Measurements from ENCODE around the gene NR3C2.

The NR3C2 gene

GRCh38 chr4:148077581-148077980 is 364.6 kb downstream of the NR3C2 start:
- no peak for DNase-seq (ENCODE audit: low read depth)

GRCh38 chr4:148076964-148077363 is 365.2 kb downstream of the NR3C2 start:
- DNase-seq (ENCODE audit: low read depth): no peak

DNA sequence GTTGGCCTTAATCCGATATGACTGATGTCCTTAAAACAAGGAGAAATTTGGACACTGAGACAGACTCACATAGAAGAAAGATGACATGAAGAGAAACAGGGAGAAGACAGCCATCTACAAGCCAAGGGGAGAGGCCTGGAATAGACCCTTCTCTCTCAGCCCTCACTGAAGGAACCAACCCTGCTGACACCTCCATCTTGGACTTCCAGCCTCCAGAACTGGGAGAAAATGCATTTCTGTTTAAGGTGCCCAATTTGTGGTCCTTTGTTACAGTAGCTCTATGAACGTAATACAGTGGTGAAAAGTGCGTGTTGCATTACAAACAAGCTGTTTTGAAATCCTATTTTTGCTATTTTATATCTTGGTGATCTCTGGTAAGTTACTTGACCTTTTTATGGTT is 366.8 kb downstream of the NR3C2 start:
- DNase-seq (ENCODE audit: low read depth): no peak

GRCh38 chr4:148074462-148074861 is 367.8 kb downstream of the NR3C2 start:
- DNase-seq (ENCODE audit: low read depth): no peak

DNA sequence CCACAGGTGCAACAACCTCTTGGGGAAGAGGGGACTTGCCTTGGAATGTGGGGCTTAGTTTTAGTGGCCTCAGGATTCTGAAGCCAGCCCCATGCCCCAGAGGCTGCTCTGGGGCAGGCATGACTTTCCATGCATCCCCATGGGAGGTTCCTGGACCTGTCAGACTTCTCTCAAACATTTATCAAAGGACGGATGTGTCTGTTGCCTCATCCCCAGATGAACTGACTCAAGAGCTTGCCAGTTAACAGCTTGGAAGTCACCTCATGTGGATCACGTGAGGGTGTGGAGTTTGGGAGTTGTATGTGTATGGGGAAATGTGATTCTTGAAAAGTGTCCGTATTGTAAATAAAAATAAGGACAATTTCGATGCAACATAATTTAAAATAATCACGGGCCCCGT is 368.9 kb downstream of the NR3C2 start:
- no peak for DNase-seq (ENCODE audit: low read depth)

GRCh38 chr4:148072789-148073188 is 369.4 kb downstream of the NR3C2 start:
- DNase-seq (ENCODE audit: low read depth): no peak

DNA sequence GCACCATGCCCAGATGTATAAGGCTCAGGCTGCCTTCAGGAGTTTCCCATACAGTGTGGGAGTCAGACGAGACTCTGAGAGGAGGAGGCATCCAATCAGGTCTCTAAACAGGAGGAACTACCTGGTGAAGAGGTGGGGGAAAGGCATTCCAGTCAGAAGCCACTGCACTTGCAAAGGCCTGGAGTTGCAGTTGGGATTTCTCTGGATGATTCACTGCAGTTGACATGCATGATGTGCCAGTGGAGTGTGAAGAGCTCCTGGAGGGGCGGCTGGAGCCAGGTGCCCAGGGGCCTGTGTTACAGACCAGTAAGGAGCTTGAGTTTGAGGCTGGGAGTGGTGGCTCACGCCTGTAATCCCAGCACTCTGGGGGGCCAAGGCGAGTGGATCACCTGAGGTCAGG is 371.2 kb downstream of the NR3C2 start:
- DNase-seq (ENCODE audit: low read depth): no peak

GRCh38 chr4:148069895-148070178 is 372.4 kb downstream of the NR3C2 start:
- no peak for DNase-seq (ENCODE audit: low read depth)

DNA sequence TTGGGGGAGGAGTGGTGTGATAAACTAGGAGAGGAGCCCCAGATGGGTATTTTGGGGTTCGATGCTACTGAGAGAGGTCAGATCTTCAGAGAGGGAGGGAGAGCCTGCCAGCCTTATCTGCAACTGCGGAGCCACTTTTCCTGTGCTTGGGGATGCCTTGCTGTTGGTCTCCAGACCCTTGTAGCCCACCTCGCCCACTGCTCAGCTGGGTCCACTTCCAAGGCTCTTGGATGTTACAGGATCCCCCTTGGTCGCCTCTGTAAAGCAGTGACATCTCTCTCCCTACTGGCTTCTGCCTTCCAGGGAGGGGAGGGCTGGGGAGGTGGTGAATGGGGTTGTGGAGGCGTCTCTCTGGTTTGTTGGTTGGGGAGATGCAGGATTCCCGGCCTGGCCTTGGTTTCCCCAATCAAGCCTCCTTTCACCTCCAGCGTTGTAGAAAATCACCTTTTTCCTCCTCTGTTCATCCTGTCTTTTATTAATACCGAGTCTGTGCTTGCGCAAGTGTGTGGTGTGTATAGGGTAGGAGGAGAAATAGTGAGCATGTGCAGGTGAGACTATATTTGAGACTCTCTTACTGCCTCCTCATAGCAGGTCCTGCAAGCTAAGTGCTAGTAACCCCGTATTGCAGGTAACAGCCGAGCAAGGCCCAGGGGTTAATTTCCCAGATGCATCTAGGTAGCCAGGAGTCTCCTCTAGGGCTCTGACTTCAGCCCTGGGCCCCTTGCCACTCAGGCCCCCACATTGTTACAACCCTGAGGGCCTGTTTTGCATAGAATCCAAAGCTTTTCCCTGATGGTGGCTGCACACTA is 372.9 kb downstream of the NR3C2 start:
- DNase-seq (ENCODE audit: low read depth): no peak

DNA sequence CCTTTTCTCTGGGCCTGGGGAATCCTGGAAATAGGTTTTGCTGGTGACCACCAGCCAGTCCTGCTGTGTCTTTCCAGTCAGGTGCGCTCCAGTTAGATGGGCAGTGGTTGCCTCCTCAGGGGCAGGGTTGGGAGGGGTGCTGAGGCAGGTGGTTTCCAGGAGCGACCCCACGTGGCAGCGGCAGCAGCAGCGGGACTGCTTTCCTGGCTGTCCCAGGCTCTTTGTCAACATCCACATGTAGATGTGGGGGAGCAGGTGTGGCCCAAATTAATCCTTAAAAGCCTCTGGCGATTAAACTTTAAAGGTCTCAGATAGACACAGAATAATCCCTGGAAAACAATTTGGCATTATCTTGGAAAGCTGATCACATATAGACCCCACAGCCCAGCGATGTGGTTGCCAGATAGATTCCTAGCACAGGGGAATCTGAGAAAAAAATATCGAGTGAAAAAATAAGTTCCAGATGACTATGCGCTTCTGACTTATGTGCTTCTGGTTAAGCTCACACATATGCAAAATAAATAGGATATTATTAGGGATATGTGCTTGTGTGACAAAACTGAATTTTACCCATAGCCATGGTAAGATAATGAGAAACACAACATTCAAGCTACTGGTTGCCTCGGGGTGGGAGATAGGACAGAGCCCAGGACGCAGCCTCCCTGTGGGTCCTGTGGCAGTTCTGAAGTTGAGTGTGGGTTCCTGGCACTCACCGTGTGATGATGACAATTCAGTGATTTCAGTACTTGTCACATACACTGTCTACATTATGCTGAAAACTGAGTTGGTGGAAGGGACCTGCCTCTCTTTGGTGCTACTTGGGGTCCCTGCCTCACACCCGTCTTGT is 373.9 kb downstream of the NR3C2 start:
- no peak for DNase-seq (ENCODE audit: low read depth)

DNA sequence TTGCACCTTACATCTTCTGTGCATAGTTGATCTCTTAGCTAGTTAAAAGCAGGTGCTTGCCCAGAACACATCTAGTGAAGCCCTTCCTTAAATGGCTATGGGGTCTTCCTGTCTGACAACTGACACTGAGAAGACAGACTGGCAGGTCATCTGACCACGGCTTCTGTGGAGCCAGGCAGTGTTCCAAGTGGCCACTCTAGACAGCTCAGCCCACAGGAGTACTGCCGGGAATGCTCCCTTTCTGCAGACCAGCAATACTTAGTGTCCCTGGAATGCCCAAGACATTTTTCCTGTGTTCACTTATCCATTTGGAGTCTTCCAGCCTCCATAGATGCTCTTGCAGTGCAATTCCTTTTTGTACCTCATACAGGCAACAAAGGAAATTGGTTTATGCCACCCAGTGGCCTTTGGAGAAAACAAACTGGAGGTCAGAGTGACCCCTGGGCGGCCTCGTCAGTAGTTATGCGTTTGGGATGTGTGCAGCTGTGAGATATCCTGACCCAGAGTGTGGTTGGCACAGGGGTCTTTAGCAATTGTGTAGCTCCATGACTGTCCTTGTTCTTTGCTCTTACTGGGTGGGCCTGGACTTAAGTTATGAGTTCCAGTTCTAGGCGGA is 374.8 kb downstream of the NR3C2 start:
- DNase-seq (ENCODE audit: low read depth): no peak

DNA sequence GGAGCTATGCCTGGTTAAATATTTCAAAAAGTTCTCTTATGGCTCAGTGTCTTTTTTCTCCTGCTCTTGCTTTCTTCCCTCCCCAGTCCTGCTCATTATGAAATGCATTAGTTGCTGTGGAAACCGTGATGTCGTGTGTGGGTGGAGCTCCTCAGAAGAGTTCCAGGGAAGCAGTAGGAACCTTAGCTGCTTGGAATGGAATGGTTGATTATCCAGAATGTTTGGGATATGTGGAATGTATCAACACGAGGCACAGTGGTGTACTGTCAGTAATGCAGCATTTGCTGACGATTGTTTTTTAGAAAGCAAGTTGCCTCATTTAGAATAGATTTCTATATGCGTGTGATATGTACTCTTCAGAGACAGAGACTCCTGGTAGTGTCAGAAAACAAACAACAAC is 377.1 kb downstream of the NR3C2 start:
- peak; percentile 86 for DNase-seq (ENCODE audit: low read depth)

DNA sequence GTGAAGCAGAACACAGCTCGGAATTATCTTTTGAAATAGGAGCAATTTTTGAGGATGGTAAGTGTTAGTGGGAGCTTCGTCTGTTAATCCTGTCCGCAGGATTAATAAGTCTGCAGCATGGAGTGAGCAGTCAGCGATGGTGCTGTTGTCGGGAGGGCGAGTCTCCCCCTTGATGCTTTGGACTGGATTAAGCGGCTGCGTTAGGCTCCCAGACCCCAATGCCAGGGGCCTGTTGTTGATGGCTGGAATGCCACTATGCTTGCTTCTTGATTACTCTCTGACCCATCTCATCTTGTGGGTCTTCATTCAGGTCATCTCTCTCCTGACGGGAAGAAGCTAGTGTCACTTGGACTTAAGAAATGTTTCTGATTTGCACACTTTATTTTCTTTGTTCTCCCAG is 377.8 kb downstream of the NR3C2 start:
- DNase-seq (ENCODE audit: low read depth): no peak

GRCh38 chr4:148062301-148062950 is 379.8 kb downstream of the NR3C2 start:
- DNase-seq (ENCODE audit: low read depth): no peak

DNA sequence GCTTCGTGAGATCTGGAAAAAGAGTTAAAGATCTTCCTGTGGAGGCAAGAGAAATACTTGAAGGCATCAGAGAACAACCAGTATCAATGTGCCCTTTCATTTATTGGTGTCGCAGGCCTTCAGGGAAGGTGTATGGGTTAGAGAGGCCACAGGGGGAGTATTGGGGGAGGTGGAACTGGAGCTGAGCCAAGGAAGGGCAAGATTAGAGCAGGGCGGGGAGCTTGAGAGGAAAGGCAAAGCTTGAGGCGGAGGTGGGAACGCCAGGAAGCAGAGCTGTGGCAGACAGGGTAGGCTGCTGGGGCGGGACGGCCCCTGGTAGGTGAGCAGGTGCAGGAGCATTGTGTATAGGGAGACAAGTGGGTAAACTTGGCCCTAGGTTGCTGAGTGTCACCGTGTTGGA is 380.4 kb downstream of the NR3C2 start:
- DNase-seq (ENCODE audit: low read depth): no peak

- DNase-seq (ENCODE audit: low read depth): no peak
These were observed 381.1 kb downstream of the NR3C2 start for GRCh38 chr4:148061141-148061481.

- no peak for DNase-seq (ENCODE audit: low read depth)
These were observed 381.7 kb downstream of the NR3C2 start for GRCh38 chr4:148060264-148061140.

GRCh38 chr4:148059617-148060180 is 382.5 kb downstream of the NR3C2 start:
- DNase-seq (ENCODE audit: low read depth): no peak

DNA sequence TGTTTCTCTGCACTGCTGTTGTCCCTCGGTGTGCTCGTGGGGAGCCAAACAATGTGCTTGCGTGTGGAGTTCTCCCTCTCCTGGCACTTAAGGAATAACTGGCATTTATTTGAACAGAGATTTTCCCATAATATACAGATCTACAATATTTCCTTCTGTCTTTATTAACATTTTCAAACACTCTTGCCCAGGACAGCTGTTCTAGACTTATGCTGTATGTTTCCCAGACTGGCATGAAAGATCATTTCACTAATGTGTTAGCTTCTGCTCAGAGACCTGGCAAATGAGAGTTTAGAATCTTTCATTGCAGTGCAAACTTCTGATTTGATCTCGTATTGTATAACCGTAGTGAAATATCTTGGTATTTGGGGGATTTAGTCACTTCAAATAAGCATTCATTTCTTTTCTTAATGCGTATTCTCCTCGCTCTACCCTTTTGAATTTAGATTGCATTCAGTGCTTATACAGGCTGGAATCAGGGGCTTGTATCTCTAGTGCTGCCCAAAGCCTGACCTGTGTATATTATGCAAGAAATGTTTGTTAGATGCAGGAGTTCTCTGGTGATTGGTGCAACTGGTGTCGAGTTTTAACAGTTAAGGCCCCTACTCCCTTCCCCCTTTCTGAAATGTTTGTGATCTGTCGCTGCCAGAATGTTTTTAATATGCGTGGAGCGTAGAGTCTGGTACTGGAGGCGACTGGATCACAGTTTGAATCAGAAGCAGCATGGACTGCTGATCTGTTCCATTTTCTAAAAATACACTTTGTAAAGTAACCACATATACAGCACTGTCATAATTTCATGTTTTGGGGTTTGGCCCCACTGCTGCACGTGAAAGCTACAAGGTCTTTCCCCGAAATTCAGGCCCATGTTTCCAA is 384.0 kb downstream of the NR3C2 start:
- DNase-seq (ENCODE audit: low read depth): no peak

DNA sequence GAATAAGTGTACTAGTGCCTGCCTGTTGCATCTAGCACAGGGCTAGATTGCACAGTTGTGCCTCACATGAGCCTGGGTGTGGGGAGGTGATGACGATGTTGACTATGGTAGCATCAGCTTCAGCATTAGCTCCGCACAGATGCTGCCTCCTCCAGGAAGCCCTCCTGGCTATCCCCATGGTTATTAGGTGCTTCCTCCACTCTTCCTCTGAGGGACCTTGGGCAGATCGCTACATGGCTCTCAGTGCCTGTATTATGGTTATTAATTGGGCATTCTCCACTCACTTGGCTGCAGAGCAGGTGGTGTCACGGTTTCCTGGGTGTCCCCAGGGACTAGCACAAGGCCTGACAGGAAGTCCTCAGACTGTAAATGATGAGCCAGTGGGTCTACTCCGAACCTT is 384.7 kb downstream of the NR3C2 start:
- no peak for DNase-seq (ENCODE audit: low read depth)
